ENCODE data around the gene NME3. TPM values are rescaled to one million over a fixed set of nuclear protein-coding genes. Genes with fewer than 3 reads are reported as not detected.

NME3 gene
- total and polyA plus RNA-seq, 4 donors: 10.4 to 38.0 (median 19.4) TPM

GRCh38 chr16:1769402-1770300 is 1.7 kb downstream of the NME3 start:
- Histone ChIP-seq H3K9ac (ENCODE audit: low read depth in 1 of 2, low read length in 2 of 2) (no peak overlapping the region), H3K27me3 (ENCODE audit: control insufficient read depth in 4 of 4, insufficient read depth in 4 of 4, low read length in 3 of 4) (no peaks in the 10 kb centered on the region), H3K36me3 (ENCODE audit: control insufficient read depth in 4 of 4, insufficient read depth in 3 of 4, low read depth in 1 of 4, low read length in 3 of 4) (peaks cover 5 to 33% (median 10%) of the 10 kb centered on the region in 4 donors), H3K4me3 (ENCODE audit: low read depth in 1 of 3, low read length in 3 of 3) (peak overlapping the region in 1 of 3 donors; percentile 50), H3K9me3 (ENCODE audit: control insufficient read depth in 4 of 4, low read length in 3 of 4) (no peaks in the 10 kb centered on the region), H3K27ac (ENCODE audit: low read depth in 1 of 2, low read length in 2 of 2) (no peak overlapping the region), H3K4me1 (ENCODE audit: control insufficient read depth in 4 of 4, insufficient read depth in 4 of 4, low read length in 3 of 4) (peaks cover 10 to 40% (median 25%) of the 10 kb centered on the region in 4 donors)
- no peak for TF ChIP-seq NR2F2 (IDR thresholded peaks at IDR 0.05)
- TF ChIP-seq, protein P1, sequence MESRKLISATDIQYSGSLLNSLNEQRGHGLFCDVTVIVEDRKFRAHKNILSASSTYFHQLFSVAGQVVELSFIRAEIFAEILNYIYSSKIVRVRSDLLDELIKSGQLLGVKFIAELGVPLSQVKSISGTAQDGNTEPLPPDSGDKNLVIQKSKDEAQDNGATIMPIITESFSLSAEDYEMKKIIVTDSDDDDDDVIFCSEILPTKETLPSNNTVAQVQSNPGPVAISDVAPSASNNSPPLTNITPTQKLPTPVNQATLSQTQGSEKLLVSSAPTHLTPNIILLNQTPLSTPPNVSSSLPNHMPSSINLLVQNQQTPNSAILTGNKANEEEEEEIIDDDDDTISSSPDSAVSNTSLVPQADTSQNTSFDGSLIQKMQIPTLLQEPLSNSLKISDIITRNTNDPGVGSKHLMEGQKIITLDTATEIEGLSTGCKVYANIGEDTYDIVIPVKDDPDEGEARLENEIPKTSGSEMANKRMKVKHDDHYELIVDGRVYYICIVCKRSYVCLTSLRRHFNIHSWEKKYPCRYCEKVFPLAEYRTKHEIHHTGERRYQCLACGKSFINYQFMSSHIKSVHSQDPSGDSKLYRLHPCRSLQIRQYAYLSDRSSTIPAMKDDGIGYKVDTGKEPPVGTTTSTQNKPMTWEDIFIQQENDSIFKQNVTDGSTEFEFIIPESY (IDR thresholded peaks at IDR 0.05): no peak
- TF ChIP-seq, protein P2, sequence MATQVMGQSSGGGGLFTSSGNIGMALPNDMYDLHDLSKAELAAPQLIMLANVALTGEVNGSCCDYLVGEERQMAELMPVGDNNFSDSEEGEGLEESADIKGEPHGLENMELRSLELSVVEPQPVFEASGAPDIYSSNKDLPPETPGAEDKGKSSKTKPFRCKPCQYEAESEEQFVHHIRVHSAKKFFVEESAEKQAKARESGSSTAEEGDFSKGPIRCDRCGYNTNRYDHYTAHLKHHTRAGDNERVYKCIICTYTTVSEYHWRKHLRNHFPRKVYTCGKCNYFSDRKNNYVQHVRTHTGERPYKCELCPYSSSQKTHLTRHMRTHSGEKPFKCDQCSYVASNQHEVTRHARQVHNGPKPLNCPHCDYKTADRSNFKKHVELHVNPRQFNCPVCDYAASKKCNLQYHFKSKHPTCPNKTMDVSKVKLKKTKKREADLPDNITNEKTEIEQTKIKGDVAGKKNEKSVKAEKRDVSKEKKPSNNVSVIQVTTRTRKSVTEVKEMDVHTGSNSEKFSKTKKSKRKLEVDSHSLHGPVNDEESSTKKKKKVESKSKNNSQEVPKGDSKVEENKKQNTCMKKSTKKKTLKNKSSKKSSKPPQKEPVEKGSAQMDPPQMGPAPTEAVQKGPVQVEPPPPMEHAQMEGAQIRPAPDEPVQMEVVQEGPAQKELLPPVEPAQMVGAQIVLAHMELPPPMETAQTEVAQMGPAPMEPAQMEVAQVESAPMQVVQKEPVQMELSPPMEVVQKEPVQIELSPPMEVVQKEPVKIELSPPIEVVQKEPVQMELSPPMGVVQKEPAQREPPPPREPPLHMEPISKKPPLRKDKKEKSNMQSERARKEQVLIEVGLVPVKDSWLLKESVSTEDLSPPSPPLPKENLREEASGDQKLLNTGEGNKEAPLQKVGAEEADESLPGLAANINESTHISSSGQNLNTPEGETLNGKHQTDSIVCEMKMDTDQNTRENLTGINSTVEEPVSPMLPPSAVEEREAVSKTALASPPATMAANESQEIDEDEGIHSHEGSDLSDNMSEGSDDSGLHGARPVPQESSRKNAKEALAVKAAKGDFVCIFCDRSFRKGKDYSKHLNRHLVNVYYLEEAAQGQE (IDR thresholded peaks at IDR 0.05): no peak
- no peak for DNase-seq (ENCODE audit: low spot score)
- WGBS: 86% methylated on average over 27 of the region's 27 CpGs

DNA sequence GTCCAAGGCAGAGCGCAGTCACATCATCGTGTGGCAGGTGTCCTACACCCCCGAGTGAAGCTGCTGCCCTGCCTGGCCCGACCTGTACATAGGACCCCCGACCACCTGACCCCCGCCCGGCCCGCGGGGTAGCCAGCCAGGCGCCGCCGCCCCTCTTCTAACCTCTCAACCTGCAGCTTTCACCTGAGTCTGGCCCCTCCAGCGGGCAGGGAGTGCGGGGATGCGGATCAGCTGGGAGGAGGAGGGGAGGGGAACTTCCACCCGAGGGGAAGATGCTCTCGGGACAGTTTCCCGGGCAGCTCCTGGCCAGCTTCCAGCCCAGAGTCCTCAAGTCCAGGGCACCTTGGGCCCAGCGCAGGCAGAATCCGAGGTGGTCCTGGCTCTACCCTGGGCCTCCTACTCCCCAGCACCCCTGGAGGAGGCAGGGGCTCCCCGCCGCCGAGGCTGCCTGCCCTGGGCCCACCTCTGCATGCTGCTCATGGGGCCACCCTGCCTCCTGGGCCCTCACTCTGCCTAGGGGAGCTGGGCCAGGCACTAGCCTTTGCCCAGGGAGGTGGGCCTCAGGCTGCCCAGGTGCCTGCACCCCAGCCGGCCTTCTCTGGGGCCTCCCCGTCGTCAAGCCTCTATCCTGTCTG is 2.5 kb downstream of the NME3 start:
- Histone ChIP-seq H3K4me1 (ENCODE audit: control insufficient read depth in 4 of 4, insufficient read depth in 4 of 4, low read length in 3 of 4) (peaks cover 3 to 32% (median 18%) of the 10 kb centered on the region in 4 donors), H3K9me3 (ENCODE audit: control insufficient read depth in 4 of 4, low read length in 3 of 4) (no peaks in the 10 kb centered on the region), H3K27me3 (ENCODE audit: control insufficient read depth in 4 of 4, insufficient read depth in 4 of 4, low read length in 3 of 4) (no peaks in the 10 kb centered on the region), H3K4me3 (ENCODE audit: low read depth in 1 of 3, low read length in 3 of 3) (no peak overlapping the region), H3K27ac (ENCODE audit: low read depth in 1 of 2, low read length in 2 of 2) (no peak overlapping the region), H3K36me3 (ENCODE audit: control insufficient read depth in 4 of 4, insufficient read depth in 3 of 4, low read depth in 1 of 4, low read length in 3 of 4) (peaks cover 5 to 38% (median 12%) of the 10 kb centered on the region in 4 donors), H3K9ac (ENCODE audit: low read depth in 1 of 2, low read length in 2 of 2) (no peak overlapping the region)
- no peak for TF ChIP-seq RXRA (IDR thresholded peaks at IDR 0.05)
- TF ChIP-seq FOXA2 (IDR thresholded peaks at IDR 0.05): no peak
- TF ChIP-seq RAD21 (IDR thresholded peaks at IDR 0.05): no peak
- no peak for TF ChIP-seq TAF1 (conservative IDR thresholded peaks at IDR 0.05)
- no peak for TF ChIP-seq HNF4A (conservative IDR thresholded peaks at IDR 0.05)
- no peak for TF ChIP-seq ATF3 (IDR thresholded peaks at IDR 0.05)
- no peak for TF ChIP-seq HNF4G (IDR thresholded peaks at IDR 0.05)
- TF ChIP-seq YY1 (IDR thresholded peaks at IDR 0.05): no peak
- TF ChIP-seq JUND (IDR thresholded peaks at IDR 0.05): no peak
- TF ChIP-seq, protein P2 (IDR thresholded peaks at IDR 0.05): no peak
- TF ChIP-seq, protein P1 (IDR thresholded peaks at IDR 0.05): no peak
- TF ChIP-seq SP1 (IDR thresholded peaks at IDR 0.05): no peak
- TF ChIP-seq NR2F2 (IDR thresholded peaks at IDR 0.05): no peak
- no peak for TF ChIP-seq EGR1 (IDR thresholded peaks at IDR 0.05; ENCODE audit: low read depth in 2 of 2)
- no peak for TF ChIP-seq GABPA (IDR thresholded peaks at IDR 0.05 in 1 of 2, conservative IDR thresholded peaks at IDR 0.05 in 1 of 2)
- TF ChIP-seq, protein P3, sequence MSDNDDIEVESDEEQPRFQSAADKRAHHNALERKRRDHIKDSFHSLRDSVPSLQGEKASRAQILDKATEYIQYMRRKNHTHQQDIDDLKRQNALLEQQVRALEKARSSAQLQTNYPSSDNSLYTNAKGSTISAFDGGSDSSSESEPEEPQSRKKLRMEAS (IDR thresholded peaks at IDR 0.05): no peak
- 85% methylated on average over 26 of the region's 26 CpGs for WGBS
- DNase-seq (ENCODE audit: low spot score): no peak
